GM21515 (cell line): ENCODE results near the gene PCDHGB3.
"Not testable (repeated sequence)": the region's sequence is repeated elsewhere in the genome, so short reads cannot be mapped to it uniquely, and the experiment has no call there.

Experiments used
- ATAC-seq: cut with Tn5 transposase; IDR thresholded peaks from one replicate; pipeline ENCODE4 v1.9.1; 2021; ENCODE audit not compliant: unreplicated experiment

PCDHGB3 gene

GRCh38 chr5:141389153-141390042, 19.4 kb downstream of the PCDHGB3 start:
- ATAC-seq: no peak

GRCh38 chr5:141392429-141393198, 22.6 kb downstream of the PCDHGB3 start, which contains the start of gene PCDHGA8:
Gene PCDHGA8, plus strand, starts transcription at chr5:141392633. Its CDS starts 181 bp downstream, at chr5:141392814.
- ATAC-seq: no peak

DNA sequence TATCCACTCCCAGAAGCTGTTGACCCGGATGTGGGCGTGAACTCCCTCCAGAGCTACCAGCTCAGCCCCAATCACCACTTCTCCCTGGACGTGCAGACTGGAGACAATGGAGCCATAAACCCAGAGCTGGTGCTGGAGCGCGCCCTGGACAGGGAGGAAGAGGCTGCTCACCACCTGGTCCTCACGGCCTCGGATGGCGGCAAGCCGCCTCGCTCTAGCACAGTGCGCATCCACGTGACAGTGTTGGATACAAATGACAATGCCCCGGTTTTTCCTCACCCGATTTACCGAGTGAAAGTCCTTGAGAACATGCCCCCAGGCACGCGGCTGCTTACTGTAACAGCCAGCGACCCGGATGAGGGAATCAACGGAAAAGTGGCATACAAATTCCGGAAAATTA, 23.2 kb downstream of the PCDHGB3 start:
- ATAC-seq: no peak

DNA sequence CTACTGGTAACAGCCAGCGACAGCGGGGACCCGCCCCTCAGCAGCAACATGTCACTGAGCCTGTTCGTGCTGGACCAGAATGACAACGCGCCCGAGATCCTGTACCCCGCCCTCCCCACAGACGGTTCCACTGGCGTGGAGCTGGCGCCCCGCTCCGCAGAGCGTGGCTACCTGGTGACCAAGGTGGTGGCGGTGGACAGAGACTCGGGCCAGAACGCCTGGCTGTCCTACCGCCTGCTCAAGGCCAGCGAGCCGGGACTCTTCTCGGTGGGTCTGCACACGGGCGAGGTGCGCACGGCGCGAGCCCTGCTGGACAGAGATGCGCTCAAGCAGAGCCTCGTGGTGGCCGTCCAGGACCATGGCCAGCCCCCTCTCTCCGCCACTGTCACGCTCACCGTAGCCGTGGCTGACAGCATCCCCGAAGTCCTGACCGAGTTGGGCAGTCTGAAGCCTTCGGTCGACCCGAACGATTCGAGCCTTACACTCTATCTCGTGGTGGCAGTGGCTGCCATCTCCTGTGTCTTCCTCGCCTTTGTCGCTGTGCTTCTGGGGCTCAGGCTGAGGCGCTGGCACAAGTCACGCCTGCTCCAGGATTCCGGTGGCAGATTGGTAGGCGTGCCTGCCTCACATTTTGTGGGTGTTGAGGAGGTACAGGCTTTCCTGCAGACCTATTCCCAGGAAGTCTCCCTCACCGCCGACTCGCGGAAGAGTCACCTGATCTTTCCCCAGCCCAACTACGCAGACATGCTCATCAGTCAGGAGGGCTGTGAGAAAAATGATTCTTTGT, 24.6 kb downstream of the PCDHGB3 start:
- not testable (repeated sequence) for ATAC-seq

GRCh38 chr5:141397756-141398551, 27.9 kb downstream of the PCDHGB3 start, which contains the start of gene PCDHGB5:
Gene PCDHGB5, plus strand, starts transcription at chr5:141397947. Its CDS starts 181 bp downstream, at chr5:141398128.
- peak; percentile 73 for ATAC-seq

GRCh38 chr5:141398608-141399007, 28.6 kb downstream of the PCDHGB3 start:
- ATAC-seq: no peak

GRCh38 chr5:141399555-141400258, 29.7 kb downstream of the PCDHGB3 start:
- no peak for ATAC-seq

- no peak for ATAC-seq
These were observed 32.7 kb downstream of the PCDHGB3 start, which contains the start of gene PCDHGA9 for GRCh38 chr5:141402553-141403243. Gene PCDHGA9, plus strand, starts transcription at chr5:141402778. Its CDS starts 175 bp downstream, at chr5:141402953.

- no peak for ATAC-seq
These were observed 33.3 kb downstream of the PCDHGB3 start for GRCh38 chr5:141403387-141403786.

GRCh38 chr5:141407790-141408505, 37.9 kb downstream of the PCDHGB3 start, which contains the start of gene PCDHGB6:
Gene PCDHGB6, plus strand, starts transcription at chr5:141408021. Its CDS starts 182 bp downstream, at chr5:141408203.
- peak; percentile 61 for ATAC-seq

DNA sequence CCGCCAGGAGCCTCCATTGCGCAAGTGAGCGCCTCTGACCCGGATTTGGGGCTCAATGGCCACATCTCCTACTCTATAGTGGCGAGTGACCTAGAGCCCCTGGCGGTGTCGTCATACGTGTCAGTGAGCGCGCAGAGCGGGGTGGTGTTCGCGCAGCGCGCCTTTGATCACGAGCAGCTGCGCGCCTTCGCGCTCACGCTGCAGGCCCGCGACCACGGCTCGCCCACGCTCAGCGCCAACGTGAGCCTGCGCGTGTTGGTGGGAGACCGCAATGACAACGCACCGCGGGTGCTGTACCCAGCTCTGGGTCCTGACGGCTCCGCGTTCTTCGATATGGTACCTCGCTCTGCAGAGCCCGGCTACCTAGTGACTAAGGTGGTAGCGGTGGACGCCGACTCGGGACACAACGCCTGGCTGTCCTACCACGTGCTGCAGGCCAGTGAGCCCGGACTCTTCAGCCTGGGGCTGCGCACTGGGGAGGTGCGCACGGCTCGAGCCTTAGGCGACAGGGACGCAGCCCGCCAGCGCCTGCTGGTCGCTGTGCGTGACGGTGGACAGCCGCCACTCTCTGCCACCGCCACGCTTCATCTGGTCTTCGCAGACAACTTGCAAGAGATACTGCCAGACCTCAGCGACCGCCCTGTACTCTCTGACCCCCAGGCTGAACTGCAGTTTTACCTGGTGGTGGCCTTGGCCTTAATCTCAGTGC, 39.7 kb downstream of the PCDHGB3 start:
- no peak for ATAC-seq

- ATAC-seq: no peak
These were observed 41.5 kb downstream of the PCDHGB3 start for GRCh38 chr5:141411575-141411974.

- ATAC-seq: peak; percentile 62
These were observed 43.0 kb downstream of the PCDHGB3 start, which contains the start of gene PCDHGA10 for GRCh38 chr5:141412854-141413539. Gene PCDHGA10, plus strand, starts transcription at chr5:141412987. Its CDS starts 189 bp downstream, at chr5:141413176.

DNA sequence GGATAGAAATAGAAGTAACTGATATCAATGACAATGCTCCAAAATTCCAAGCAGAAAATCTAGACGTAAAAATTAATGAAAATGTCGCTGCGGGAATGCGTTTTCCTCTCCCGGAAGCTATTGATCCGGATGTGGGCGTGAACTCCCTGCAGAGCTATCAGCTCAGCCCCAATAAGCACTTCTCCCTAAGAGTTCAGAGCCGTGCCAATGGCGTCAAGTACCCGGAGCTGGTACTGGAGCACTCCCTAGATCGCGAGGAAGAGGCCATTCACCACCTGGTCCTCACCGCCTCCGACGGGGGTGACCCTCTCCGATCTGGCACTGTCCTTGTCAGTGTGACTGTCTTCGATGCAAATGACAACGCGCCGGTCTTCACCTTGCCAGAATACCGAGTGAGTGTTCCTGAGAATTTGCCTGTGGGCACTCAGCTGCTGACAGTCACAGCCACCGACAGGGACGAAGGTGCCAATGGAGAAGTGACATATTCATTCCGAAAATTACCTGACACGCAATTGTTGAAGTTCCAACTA, 43.6 kb downstream of the PCDHGB3 start:
- no peak for ATAC-seq

DNA sequence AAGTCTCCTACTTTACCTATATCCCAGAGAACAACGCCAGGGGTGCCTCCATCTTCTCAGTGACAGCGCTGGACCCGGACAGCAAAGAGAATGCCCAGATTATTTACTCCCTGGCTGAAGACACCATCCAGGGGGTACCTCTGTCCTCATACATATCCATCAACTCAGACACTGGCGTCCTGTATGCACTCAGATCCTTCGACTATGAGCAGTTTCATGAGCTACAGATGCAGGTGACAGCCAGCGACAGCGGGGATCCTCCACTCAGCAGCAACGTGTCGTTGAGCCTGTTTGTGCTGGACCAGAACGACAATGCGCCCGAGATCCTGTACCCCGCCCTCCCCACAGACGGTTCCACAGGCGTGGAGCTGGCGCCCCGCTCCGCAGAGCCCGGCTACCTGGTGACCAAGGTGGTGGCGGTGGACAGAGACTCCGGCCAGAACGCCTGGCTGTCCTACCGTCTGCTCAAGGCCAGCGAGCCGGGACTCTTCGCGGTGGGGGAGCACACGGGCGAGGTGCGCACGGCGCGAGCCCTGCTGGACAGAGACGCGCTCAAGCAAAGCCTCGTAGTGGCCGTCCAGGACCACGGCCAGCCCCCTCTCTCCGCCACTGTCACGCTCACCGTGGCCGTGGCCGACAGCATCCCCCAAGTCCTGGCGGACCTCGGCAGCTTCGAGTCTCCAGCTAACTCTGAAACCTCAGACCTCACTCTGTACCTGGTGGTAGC, 44.7 kb downstream of the PCDHGB3 start:
- not testable (repeated sequence) for ATAC-seq

DNA sequence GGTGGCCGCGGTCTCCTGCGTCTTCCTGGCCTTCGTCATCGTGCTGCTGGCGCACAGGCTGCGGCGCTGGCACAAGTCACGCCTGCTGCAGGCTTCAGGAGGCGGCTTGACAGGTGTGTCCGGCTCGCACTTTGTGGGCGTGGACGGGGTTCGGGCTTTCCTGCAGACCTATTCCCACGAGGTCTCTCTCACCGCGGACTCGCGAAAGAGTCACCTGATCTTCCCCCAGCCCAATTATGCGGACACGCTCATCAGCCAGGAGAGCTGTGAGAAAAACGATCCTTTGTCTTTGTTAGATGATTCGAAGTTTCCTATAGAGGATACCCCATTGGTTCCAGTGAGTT, 45.2 kb downstream of the PCDHGB3 start:
- ATAC-seq: not testable (repeated sequence)
